HEK293 (cell line): ENCODE data around the gene METTL24.
A peak's percentile ranks its signal among the peaks of the same experiment; 100 is the strongest.

Experiments used
- CTCF ChIA-PET: fragments of 350-600 bp; formaldehyde crosslinking; extraction: SDS; loops from one replicate; lab custom pipeline; 2021; ENCODE audit warnings: antibody characterized with exemption; lab: Yijun Ruan, JAX
- POLR2A ChIA-PET: fragments of 300-600 bp; formaldehyde crosslinking; extraction: SDS; loops from one replicate; lab custom pipeline; 2020; ENCODE audit warnings: antibody characterized with exemption, inconsistent platforms; lab: Yijun Ruan, JAX
- H3K27ac ChIP-seq: fragments of 200-500 bp; sonication (Bioruptor generic); 2 replicates; pipeline ENCODE4 v1.5.1; 2014; ENCODE audit warnings: low read depth, low read length, control low read depth, inconsistent platforms; ENCODE audit errors: extremely low read depth
- H3K36me3 ChIP-seq, 2 experiments: fragments of 200-500 bp in 1 of 2; sonication (Bioruptor generic) in 1 of 2; 1 replicate in 1 of 2; 2 replicates in 1 of 2; pipeline ENCODE4 v1.5.1; 2014 to 2017; ENCODE audit warnings: inconsistent platforms in 2 of 2, low read length in 2 of 2; ENCODE audit not compliant: control insufficient read depth in 2 of 2, insufficient read depth in 1 of 2
- H3K4me1 ChIP-seq: fragments of 200-500 bp; sonication (Bioruptor generic); 2 replicates; pipeline ENCODE4 v1.5.1; 2014; ENCODE audit warnings: mild to moderate bottlenecking, low read length, inconsistent platforms; ENCODE audit not compliant: control insufficient read depth, insufficient read depth
- H3K4me3 ChIP-seq: 2 replicates; pipeline ENCODE4 v1.5.1; 2011; ENCODE audit warnings: low read depth, mild to moderate bottlenecking, control low read depth, low read length, moderate library complexity
- H3K9me3 ChIP-seq: fragments of 200-500 bp; sonication (Bioruptor generic); 2 replicates; pipeline ENCODE4 v1.5.1; 2014; ENCODE audit warnings: low read depth, low read length, inconsistent platforms; ENCODE audit not compliant: control insufficient read depth, insufficient read depth
- FEZF1 ChIP-seq: fragments of 450-650 bp; formaldehyde crosslinking; IDR thresholded peaks from 2 replicates; pipeline ENCODE4 v1.5.1; 2016; ENCODE audit warnings: missing biosample characterization, missing genetic modification characterization
- OVOL3 ChIP-seq: fragments of 450-650 bp; formaldehyde crosslinking; IDR thresholded peaks from 2 replicates; pipeline ENCODE4 v1.5.1; 2016; ENCODE audit warnings: missing biosample characterization, missing genetic modification characterization
- SCRT2 ChIP-seq: fragments of 450-650 bp; formaldehyde crosslinking; IDR thresholded peaks from 2 replicates; pipeline ENCODE4 v1.5.1; 2016; ENCODE audit warnings: missing biosample characterization, missing genetic modification characterization
- ZBTB48 ChIP-seq: fragments of 450-650 bp; formaldehyde crosslinking; IDR thresholded peaks from 2 replicates; pipeline ENCODE4 v1.5.1; 2016; ENCODE audit warnings: missing biosample characterization, missing genetic modification characterization
- ZFP69B ChIP-seq: fragments of 450-650 bp; formaldehyde crosslinking; IDR thresholded peaks from 2 replicates; pipeline ENCODE4 v1.5.1; 2016; ENCODE audit warnings: missing biosample characterization, missing genetic modification characterization
- ZIC2 ChIP-seq: fragments of 450-650 bp; formaldehyde crosslinking; IDR thresholded peaks from 2 replicates; pipeline ENCODE4 v1.5.1; 2016; ENCODE audit warnings: missing biosample characterization, missing genetic modification characterization
- ZNF114 ChIP-seq: fragments of 450-650 bp; formaldehyde crosslinking; IDR thresholded peaks from 2 replicates; pipeline ENCODE4 v1.5.0; 2017; ENCODE audit warnings: missing biosample characterization, missing genetic modification characterization
- ZNF132 ChIP-seq: fragments of 450-650 bp; formaldehyde crosslinking; IDR thresholded peaks from 2 replicates; pipeline ENCODE4 v1.5.1; 2017; ENCODE audit warnings: missing biosample characterization, missing genetic modification characterization, borderline replicate concordance
- ZNF133 ChIP-seq: fragments of 450-650 bp; formaldehyde crosslinking; IDR thresholded peaks from 2 replicates; pipeline ENCODE4 v1.5.1; 2016; ENCODE audit warnings: missing biosample characterization, missing genetic modification characterization
- ZNF138 ChIP-seq: fragments of 450-650 bp; formaldehyde crosslinking; IDR thresholded peaks from 2 replicates; pipeline ENCODE4 v1.5.1; 2016; ENCODE audit warnings: missing biosample characterization, missing genetic modification characterization, borderline replicate concordance
- ZNF146 ChIP-seq: fragments of 450-650 bp; formaldehyde crosslinking; IDR thresholded peaks from 2 replicates; pipeline ENCODE4 v1.5.1; 2016; ENCODE audit warnings: missing biosample characterization, missing genetic modification characterization
- ZNF19 ChIP-seq: fragments of 450-650 bp; formaldehyde crosslinking; IDR thresholded peaks from 2 replicates; pipeline ENCODE4; 2016; ENCODE audit warnings: missing biosample characterization, missing genetic modification characterization, low read depth
- ZNF223 ChIP-seq: fragments of 450-650 bp; formaldehyde crosslinking; IDR thresholded peaks from 2 replicates; pipeline ENCODE4 v1.5.1; 2016; ENCODE audit warnings: missing biosample characterization, missing genetic modification characterization
- ZNF311 ChIP-seq: fragments of 450-650 bp; formaldehyde crosslinking; IDR thresholded peaks from 2 replicates; pipeline ENCODE4 v1.5.1; 2017; ENCODE audit warnings: missing biosample characterization, missing genetic modification characterization, borderline replicate concordance
- ZNF335 ChIP-seq: fragments of 450-650 bp; formaldehyde crosslinking; conservative IDR thresholded peaks from 2 replicates; pipeline ENCODE4 v1.5.1; 2016; ENCODE audit warnings: missing biosample characterization, missing genetic modification characterization
- ZNF433 ChIP-seq: fragments of 450-650 bp; formaldehyde crosslinking; IDR thresholded peaks from 2 replicates; pipeline ENCODE4 v1.5.1; 2016; ENCODE audit warnings: missing biosample characterization, missing genetic modification characterization, low read depth
- ZNF510 ChIP-seq: fragments of 450-650 bp; formaldehyde crosslinking; IDR thresholded peaks from 2 replicates; pipeline ENCODE4 v1.5.1; 2018; ENCODE audit warnings: mild to moderate bottlenecking, missing genetic modification characterization, missing biosample characterization; ENCODE audit not compliant: insufficient replicate concordance
- ZNF514 ChIP-seq: fragments of 450-650 bp; formaldehyde crosslinking; IDR thresholded peaks from 2 replicates; pipeline ENCODE4 v1.5.1; 2016; ENCODE audit warnings: missing biosample characterization, missing genetic modification characterization
- ZNF544 ChIP-seq: fragments of 450-650 bp; formaldehyde crosslinking; IDR thresholded peaks from 2 replicates; pipeline ENCODE4 v1.5.0; 2017; ENCODE audit warnings: missing biosample characterization, missing genetic modification characterization
- ZNF555 ChIP-seq: fragments of 450-650 bp; formaldehyde crosslinking; conservative IDR thresholded peaks from 2 replicates; pipeline ENCODE4 v1.5.1; 2017; ENCODE audit warnings: missing biosample characterization, mild to moderate bottlenecking, missing genetic modification characterization, inconsistent platforms
- ZNF585B ChIP-seq: fragments of 450-650 bp; formaldehyde crosslinking; IDR thresholded peaks from 2 replicates; pipeline ENCODE4 v1.5.1; 2016; ENCODE audit warnings: missing biosample characterization, missing genetic modification characterization
- ZNF837 ChIP-seq: fragments of 450-650 bp; formaldehyde crosslinking; IDR thresholded peaks from 2 replicates; pipeline ENCODE4 v1.5.1; 2016; ENCODE audit warnings: missing biosample characterization, missing genetic modification characterization
- TF ChIP-seq, protein P1 (sequence below): fragments of 450-650 bp; IDR thresholded peaks from 2 replicates; pipeline ENCODE4 v1.5.1; 2018; ENCODE audit warnings: missing biosample characterization, mild to moderate bottlenecking, missing genetic modification characterization
- TF ChIP-seq, protein P2 (sequence below): fragments of 450-650 bp; formaldehyde crosslinking; IDR thresholded peaks from 2 replicates; pipeline ENCODE4 v1.5.1; 2016; ENCODE audit warnings: missing biosample characterization, missing genetic modification characterization
- TF ChIP-seq, protein P3 (sequence below): fragments of 450-650 bp; formaldehyde crosslinking; IDR thresholded peaks from 2 replicates; pipeline ENCODE4 v1.5.1; 2017; ENCODE audit warnings: missing biosample characterization, missing genetic modification characterization

Gene METTL24

DNA sequence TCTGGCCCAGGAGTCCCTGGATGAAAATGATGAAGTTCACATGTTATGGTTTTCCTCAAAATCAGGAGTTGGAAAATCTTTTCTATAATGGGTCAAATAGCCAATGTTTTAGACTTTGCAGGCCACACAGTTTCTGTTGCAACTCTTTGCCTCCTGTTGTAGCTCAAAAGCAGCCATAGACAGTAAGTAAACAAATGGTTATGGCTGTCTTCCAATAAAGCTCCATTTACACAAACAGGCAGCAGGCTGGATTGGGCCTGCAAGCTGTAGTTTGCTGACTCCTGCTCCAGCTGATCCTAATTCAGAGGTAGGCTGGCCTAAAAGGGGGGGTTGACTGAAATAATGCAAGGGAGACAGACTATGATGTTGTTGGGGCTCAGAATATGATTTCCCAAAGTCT lies 33.0 kb downstream of the METTL24 start:
- Histone ChIP-seq H3K4me1 (no peaks in the 10 kb centered on the region; the same call in 1 of the 2 replicates), H3K27ac (no peak overlapping the region), H3K9me3 (no peaks in the 10 kb centered on the region), H3K4me3 (no peak overlapping the region), H3K36me3 (no peaks in the 10 kb centered on the region)
- TF ChIP-seq ZNF335 (tag by site-specific recombination): 0 out of 2 replicates have a peak, but pooled peaks have one; percentile 15
- no peak for TF ChIP-seq ZNF19 (tag by site-specific recombination)
- TF ChIP-seq, protein P1, sequence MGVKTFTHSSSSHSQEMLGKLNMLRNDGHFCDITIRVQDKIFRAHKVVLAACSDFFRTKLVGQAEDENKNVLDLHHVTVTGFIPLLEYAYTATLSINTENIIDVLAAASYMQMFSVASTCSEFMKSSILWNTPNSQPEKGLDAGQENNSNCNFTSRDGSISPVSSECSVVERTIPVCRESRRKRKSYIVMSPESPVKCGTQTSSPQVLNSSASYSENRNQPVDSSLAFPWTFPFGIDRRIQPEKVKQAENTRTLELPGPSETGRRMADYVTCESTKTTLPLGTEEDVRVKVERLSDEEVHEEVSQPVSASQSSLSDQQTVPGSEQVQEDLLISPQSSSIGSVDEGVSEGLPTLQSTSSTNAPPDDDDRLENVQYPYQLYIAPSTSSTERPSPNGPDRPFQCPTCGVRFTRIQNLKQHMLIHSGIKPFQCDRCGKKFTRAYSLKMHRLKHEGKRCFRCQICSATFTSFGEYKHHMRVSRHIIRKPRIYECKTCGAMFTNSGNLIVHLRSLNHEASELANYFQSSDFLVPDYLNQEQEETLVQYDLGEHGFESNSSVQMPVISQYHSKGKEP (tag by site-specific recombination): peak; percentile 37
- no peak for TF ChIP-seq ZNF510 (tag by site-specific recombination)
- POLR2A ChIA-PET: no interaction called here
- CTCF ChIA-PET: interaction anchor here (1.2 kb wide), 1 partner anchor 147 kb away, joined by 4 read pairs; no protein-coding TSS in a partner anchor

DNA sequence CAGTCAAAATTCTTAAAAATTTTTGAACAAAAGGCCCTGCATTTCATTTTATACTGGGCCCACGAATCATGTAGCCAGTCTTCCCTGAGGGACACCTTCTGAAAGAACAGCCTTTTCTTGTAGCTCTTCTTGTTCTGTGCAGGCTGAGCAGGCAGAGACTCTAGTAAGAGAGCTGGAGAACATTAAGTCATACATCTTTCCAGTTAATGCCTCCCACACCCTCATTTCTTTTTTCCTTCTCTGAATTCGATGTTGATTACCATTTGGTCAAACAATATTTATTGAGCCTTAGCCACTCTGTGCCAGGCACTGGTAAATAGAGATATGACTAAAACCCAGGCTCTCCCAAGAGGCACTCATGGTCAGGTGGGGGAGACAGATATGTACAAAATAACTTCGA lies 33.6 kb downstream of the METTL24 start:
- H3K4me3 ChIP-seq: no peak overlapping the region
- H3K4me1 ChIP-seq: no peaks in the 10 kb centered on the region; the same call in 1 of the 2 replicates
- no peak overlapping the region for H3K27ac ChIP-seq
- no peaks in the 10 kb centered on the region for H3K36me3 ChIP-seq
- ChIA-PET CTCF (interaction anchor here (1.2 kb wide), 1 partner anchor 147 kb away, joined by 4 read pairs; no protein-coding TSS in a partner anchor), POLR2A (no interaction called here)
- H3K9me3 ChIP-seq: no peaks in the 10 kb centered on the region
- TF ChIP-seq ZNF585B (tag by site-specific recombination) (no peak), ZNF138 (tag by site-specific recombination) (no peak), ZNF555 (tag by site-specific recombination) (no peak), ZNF311 (tag by site-specific recombination) (no peak), ZNF133 (no peak), ZNF223 (no peak), ZNF514 (tag by site-specific recombination) (no peak), FEZF1 (tag by site-specific recombination) (no peak), ZNF146 (tag by site-specific recombination) (no peak)

DNA sequence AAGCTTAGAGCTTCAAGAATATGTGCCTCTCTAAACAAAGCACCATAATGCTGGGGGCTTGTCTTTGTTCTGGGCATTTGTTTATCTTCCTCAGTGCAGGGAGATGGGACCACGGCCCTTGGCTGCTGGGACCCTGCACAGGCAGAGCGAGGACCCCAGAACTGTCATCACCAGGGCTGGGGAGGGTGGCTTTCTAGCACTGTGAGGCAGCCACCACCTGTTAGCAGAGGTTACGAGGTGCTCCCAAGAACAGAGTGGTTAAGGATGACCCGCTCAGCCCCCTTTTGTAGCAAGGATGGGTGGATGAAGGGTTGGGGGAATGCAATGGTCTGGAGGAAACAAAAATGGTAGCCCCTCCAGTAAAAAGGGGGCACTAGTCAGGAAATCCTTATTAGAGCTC lies 34.9 kb downstream of the METTL24 start:
- TF ChIP-seq ZNF433 (tag by site-specific recombination) (no peak), SCRT2 (tag by site-specific recombination) (peak; percentile 50; the same call in 1 of the 2 replicates), ZNF132 (tag by site-specific recombination) (no peak)
- ChIA-PET POLR2A (no interaction called here), CTCF (no interaction called here)

DNA sequence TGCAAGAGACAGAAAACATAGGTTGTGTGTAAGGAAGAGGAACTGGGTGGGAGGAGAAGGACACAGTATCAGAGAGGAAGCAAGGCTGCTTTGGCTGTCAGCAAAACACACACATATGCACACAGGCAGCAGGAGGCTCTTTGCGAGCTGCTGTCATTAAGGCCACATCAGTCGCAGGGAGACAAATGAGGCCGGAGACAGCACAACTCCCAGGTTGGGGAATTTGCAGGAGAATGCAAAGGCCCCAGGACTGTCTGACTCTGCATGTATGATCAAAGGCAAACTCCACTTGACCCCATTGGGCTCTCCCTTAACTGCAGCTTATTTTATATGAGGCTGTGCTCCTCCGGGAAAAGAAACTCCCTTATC lies 35.3 kb downstream of the METTL24 start:
- Histone ChIP-seq H3K4me3 (no peak overlapping the region), H3K36me3 (no peaks in the 10 kb centered on the region), H3K27ac (no peak overlapping the region), H3K4me1 (no peaks in the 10 kb centered on the region; the same call in 1 of the 2 replicates), H3K9me3 (no peaks in the 10 kb centered on the region)
- ChIA-PET CTCF (no interaction called here), POLR2A (no interaction called here)
- no peak for TF ChIP-seq ZFP69B
- no peak for TF ChIP-seq OVOL3 (tag by site-specific recombination)
- TF ChIP-seq ZNF114 (tag by site-specific recombination): no peak
- TF ChIP-seq ZNF837: no peak
- no peak for TF ChIP-seq ZNF544
- TF ChIP-seq ZIC2: no peak
- TF ChIP-seq ZNF146 (tag by site-specific recombination): no peak
- TF ChIP-seq, protein P2, sequence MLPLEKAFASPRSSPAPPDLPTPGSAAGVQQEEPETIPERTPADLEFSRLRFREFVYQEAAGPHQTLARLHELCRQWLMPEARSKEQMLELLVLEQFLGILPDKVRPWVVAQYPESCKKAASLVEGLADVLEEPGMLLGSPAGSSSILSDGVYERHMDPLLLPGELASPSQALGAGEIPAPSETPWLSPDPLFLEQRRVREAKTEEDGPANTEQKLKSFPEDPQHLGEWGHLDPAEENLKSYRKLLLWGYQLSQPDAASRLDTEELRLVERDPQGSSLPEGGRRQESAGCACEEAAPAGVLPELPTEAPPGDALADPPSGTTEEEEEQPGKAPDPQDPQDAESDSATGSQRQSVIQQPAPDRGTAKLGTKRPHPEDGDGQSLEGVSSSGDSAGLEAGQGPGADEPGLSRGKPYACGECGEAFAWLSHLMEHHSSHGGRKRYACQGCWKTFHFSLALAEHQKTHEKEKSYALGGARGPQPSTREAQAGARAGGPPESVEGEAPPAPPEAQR: no peak
- no peak for TF ChIP-seq ZBTB48 (tag by site-specific recombination)
- TF ChIP-seq, protein P3, sequence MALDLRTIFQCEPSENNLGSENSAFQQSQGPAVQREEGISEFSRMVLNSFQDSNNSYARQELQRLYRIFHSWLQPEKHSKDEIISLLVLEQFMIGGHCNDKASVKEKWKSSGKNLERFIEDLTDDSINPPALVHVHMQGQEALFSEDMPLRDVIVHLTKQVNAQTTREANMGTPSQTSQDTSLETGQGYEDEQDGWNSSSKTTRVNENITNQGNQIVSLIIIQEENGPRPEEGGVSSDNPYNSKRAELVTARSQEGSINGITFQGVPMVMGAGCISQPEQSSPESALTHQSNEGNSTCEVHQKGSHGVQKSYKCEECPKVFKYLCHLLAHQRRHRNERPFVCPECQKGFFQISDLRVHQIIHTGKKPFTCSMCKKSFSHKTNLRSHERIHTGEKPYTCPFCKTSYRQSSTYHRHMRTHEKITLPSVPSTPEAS (tag by site-specific recombination): no peak

More for the DNA sequence above, 34.9 kb downstream of the METTL24 start:
- no peak overlapping the region for H3K4me3 ChIP-seq
- no peaks in the 10 kb centered on the region for H3K36me3 ChIP-seq
- no peaks in the 10 kb centered on the region for H3K9me3 ChIP-seq
- H3K4me1 ChIP-seq: no peaks in the 10 kb centered on the region; the same call in 1 of the 2 replicates
- H3K27ac ChIP-seq: no peak overlapping the region
